GM12801 (cell line): ENCODE data around the gene MED9.

Experiments used
- CTCF ChIP-seq: IDR thresholded peaks from one replicate; pipeline ENCODE4 v1.5.1; 2011; ENCODE audit warnings: control low read depth; ENCODE audit not compliant: insufficient read length; ENCODE audit errors: extremely low read depth

The MED9 gene

GRCh38 chr17:17508019-17508535 is 31.3 kb downstream of the MED9 start:
- no peak for TF ChIP-seq CTCF

GRCh38 chr17:17508646-17509591 is 32.1 kb downstream of the MED9 start:
- TF ChIP-seq CTCF, result no peak

GRCh38 chr17:17509601-17510425 is 33.0 kb downstream of the MED9 start:
- TF ChIP-seq CTCF, result no peak

GRCh38 chr17:17510456-17511292 is 33.9 kb downstream of the MED9 start:
- TF ChIP-seq CTCF, result no peak

- no peak for TF ChIP-seq CTCF
Observed at GRCh38 chr17:17511293-17511741, 34.5 kb downstream of the MED9 start.

GRCh38 chr17:17511881-17512858 is 35.4 kb downstream of the MED9 start:
- TF ChIP-seq CTCF, result no peak
